Hematopoietic multipotent progenitor cell treated with erythropoietin and hydrocortisone succinate and interleukin-3 and kit ligand, for 6 days (in vitro differentiated cells): ENCODE data around the gene STOX2.

ENCODE experiments used
- DNase-seq: peaks from one replicate; pipeline ENCODE4 v3.0.0-alpha.2; 2015

Gene STOX2, protein sequence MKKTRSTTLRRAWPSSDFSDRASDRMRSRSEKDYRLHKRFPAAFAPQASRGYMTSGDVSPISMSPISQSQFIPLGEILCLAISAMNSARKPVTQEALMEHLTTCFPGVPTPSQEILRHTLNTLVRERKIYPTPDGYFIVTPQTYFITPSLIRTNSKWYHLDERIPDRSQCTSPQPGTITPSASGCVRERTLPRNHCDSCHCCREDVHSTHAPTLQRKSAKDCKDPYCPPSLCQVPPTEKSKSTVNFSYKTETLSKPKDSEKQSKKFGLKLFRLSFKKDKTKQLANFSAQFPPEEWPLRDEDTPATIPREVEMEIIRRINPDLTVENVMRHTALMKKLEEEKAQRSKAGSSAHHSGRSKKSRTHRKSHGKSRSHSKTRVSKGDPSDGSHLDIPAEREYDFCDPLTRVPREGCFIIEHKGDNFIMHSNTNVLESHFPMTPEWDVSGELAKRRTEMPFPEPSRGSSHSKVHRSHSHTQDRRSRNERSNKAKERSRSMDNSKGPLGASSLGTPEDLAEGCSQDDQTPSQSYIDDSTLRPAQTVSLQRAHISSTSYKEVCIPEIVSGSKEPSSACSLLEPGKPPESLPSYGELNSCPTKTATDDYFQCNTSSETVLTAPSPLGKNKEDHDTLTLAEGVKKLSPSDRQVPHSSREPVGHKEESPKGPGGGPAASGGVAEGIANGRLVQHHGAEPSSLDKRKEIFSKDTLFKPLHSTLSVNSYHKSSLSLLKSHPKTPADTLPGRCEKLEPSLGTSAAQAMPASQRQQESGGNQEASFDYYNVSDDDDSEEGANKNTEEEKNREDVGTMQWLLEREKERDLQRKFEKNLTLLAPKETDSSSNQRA (N-terminal part only)

GRCh38 chr4:183905081-183905592, at the start of gene STOX2:
TSS of gene STOX2 (plus strand) at chr4:183905307. CDS start at chr4:183906791, 1,484 bp downstream.
- DNase-seq: peak; percentile 26

GRCh38 chr4:183855323-183856190, 49.5 kb upstream of the STOX2 start:
- DNase-seq: no peak

DNA sequence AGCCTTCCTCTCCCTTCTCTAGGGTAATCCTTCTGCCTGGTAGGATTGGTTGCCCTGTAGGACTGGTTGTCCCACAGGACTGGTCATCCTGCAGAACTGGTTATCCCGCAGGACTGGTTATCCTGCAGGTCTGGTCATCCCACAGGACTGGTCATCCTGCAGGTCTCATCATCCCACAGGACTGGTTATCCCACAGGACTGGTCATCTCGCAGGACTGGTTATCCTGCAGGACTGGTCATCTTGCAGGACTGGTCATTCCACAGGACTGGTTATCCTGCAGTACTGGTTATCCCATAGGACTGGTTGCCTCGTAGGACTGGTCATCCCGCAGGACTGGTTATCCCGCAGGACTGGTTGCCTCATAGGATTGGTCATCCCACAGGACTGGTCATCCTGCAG, 48.1 kb upstream of the STOX2 start:
- no peak for DNase-seq

- no peak for DNase-seq
Measured at GRCh38 chr4:183858011-183858615, 47.0 kb upstream of the STOX2 start.

GRCh38 chr4:183860119-183860518, 45.0 kb upstream of the STOX2 start:
- DNase-seq: no peak

DNA sequence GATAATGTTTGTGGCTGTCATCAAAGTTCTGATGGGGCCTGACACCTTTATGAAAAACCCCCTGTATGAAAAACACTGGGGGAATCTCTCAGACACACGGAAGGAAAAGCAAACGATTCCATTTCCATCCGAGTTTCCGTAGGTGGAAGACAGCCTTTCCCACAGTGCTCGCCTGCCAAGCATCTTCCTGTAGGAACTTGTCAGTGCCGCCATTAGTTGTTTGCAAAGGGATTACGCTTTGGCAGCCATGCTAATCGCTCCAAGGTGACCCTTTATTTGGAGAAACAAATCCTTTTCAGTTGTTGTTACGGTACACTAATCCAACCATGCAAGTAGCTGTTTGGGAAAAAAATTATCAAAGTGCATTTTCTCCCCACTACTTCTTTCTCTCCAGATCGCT, 44.4 kb upstream of the STOX2 start:
- no peak for DNase-seq

DNA sequence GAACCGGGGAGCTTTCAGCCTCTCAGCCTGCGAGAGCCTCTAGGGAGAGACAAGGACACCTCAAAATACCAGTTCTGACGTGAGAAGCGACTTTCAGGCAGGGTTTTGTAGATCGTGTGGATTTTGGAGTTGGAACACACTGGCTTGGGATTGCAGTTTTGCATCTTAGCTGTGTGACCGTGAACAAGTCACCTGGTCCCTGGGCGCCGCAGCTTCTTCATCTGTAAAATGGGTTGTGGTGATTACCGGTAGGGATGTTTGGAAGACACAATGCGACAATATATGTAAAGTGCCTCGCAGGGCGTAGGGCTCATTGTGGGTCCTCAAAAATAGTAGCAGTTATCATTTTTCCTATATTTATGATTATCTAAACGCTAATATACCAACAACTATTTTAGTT, 43.7 kb upstream of the STOX2 start:
- DNase-seq: no peak

- no peak for DNase-seq
Measured at GRCh38 chr4:183863155-183863825, 41.8 kb upstream of the STOX2 start.

DNA sequence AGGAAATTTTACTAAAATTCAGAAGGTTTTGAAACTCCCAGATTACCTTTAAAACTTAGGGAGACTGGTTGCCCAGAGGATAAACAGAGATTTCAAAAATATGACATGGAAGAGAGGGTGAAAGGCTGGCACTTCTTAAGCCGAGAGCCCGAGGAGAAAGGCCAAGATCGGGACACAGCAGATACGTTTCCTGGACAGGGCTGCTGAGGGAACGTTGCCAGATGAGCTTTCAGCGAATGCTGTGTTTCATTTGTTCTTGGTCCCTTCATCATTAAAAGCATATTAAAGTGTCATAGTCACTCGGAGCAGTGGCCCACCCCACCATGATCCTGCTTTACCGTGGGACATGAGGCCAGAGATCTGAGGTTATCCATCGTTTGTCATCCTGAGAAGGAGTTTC, 37.9 kb upstream of the STOX2 start:
- DNase-seq: no peak

GRCh38 chr4:183870997-183871396, 34.1 kb upstream of the STOX2 start:
- no peak for DNase-seq

DNA sequence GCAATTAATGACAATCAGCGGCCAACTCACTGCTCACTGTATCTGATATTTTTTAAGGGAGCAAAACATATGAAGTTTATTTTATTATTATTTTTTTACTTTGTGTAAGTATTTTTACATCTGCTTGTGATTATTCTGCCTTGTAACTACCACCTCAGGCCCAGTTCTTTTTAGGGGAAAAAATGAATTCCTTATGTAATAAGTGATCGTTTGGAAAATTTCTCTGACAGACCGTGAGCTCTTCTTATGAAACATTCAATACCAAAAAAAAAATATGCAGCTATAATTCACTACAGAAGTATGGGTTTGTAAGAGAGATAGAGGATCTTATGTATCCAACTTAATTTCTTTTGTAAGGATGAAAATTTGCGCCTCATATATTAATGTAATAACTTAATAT, 33.5 kb upstream of the STOX2 start:
- no peak for DNase-seq

DNA sequence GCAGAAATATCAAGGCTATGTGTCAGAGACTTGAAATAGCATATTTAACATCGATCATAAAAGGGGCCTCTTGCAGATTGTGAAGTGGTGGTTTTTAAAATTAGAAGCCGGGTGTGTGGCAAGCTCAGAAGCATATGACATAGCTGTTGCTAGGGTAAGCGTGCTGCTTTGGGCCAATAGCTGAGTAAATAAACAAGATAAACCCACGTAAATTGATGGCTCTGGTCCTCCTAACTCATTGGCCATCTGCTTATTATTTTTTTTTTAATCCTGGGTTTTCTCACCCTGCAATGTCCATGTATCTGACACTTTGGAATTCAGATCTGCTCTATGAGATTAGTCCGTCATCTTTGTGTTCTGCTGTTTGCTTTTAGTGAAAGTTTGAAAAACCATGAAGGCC, 32.6 kb upstream of the STOX2 start:
- no peak for DNase-seq

DNA sequence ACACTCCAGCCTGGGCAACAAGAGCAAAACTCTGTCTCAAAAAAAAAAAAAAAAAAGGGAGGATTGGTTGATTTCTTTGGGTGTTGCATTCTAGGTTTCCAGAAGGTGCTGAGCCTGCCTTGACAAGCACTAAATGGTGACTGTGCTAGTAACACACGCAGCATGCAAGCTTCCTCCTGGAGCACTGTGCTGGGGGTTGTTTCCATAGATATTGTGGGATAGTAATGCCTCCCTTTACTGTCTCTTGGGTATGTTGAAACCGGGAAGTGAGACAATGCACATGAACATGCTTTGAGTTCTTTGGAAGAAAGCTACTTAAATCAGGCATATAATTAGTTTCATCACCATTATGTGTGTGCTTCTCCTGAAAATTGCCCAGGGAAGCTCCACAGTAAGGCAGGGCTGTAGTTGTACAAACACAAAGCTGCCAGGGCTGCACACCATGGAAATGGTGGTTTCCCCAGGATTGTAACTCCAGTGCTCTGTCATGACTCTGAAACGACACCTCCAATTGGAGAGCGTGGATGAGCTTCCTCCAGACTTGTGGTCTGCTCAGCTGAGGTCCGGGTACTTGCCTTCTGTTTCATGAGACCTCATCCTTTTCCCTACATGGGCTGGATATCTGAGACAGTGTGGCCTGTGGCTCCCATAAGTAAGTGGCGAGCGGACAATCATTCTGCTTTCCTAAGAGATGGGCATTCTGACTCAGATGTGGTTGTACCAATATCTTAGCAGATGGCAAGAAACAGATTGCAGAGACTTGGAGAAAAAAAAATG, 31.5 kb upstream of the STOX2 start:
- no peak for DNase-seq

DNA sequence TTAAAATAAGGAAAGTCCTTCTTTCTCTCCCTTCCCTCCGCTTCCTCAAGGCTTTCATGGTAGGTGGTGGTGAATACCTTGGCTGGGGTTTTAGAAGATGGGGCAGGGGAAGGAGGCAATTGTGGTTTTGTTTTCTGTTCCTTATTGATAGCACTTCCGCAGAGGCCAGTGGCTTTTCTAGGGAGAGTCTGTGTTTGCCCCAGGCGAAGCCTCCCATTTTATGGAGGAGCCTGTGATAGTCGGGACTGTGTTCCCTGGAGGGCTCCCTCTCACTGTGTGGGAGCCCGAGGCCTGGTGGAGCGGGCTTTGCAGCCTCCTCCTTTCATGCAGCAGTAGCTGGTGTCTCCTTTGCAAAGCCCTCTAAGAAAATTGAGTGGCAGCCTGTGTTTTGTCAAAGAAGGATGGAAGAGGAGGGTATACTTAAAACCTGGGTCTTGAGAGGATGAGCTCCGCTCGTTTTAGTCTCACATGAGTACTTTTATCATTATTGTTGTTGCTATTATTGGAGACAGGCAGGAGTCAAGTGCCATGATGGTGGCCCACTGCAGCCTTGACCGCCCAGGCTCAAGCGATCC, 29.8 kb upstream of the STOX2 start:
- no peak for DNase-seq

DNA sequence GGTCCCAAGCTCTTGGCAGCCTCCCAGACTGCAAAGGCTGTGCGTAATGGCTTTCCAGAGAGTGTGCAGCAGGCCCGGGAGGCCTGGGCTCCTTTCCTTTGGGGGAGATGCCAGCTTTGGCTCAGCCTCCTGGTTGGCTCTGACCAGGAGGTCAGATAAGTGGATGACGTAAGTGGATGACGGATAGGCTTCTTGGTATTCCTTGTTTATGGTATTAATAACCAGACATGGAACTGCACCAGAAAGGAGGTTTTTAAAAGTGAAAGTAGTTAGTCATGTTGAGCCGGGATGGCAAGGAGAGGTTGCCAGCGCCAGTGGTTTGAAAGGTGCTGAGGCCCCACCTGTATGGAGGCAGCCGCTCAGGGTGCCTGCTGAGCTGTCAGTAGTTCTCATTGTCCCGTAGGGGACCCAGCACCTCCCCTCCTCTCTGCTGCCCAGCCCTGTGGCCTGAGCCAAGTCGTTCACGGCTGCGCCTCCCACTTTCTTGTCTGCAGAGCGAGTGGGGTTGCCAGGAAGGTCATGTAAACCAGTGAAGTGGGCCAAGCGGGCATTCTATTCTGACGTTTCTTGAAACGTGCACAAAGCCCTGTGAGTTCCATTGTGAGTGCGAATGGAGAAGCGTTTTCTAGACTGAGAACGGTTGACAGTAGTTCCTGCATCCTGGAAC, 28.7 kb upstream of the STOX2 start:
- DNase-seq: peak; percentile 15

GRCh38 chr4:183878251-183878970, 26.7 kb upstream of the STOX2 start:
- no peak for DNase-seq

DNA sequence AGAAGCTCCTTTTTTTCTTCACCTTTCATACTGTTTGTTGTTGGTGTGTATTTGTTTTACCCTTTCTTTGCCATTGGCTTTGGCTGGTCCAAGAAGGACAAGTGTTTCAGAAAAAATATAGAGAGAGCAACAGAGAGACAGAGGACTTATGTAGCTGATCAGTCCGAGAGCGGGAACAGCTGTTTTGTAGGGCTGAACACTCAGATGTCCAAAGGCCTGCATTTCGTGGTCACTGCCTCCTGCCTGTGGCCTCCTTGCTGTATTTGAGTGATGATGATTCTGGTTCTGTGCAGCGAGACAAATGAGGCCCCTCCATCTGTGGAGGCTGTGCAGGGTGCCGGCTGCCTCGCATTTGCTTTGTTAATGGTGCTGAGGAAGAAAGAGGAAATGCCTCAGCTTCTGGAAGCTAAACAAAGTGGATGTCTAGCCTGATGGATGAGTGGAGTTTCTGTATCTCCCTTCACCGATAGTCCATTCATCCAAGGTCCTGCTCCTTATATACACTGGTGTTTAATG, 19.8 kb upstream of the STOX2 start:
- no peak for DNase-seq

DNA sequence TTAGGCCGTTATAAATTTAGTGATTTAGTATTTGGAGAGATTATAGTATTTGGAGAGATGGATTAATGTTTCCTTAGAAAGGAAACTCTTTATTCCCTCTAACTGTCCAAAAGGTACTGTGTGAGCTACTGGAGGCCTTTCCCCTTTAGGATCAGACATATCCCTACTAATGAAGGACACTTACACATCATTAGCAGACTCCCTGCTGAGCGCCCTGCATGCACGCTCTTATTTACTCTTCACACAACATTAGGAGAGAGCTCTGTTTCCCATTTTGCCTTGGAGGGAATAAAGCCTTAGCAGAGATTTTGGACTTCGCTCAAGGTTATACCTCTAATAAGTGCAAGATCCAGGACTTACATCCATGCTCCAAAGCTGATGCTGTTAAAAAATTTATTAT, 17.8 kb upstream of the STOX2 start:
- no peak for DNase-seq

- no peak for DNase-seq
Measured at GRCh38 chr4:183888564-183888963, 16.5 kb upstream of the STOX2 start.
